Loucy (cell line): ENCODE data around the gene IL23A.

Experiments
- H2AFZ ChIP-seq: fragments of 200-600 bp; sonication (generic); 2 replicates; pipeline ENCODE4 v1.6.0; 2016; ENCODE audit warnings: antibody characterized with exemption, mild to moderate bottlenecking, low read length, moderate library complexity
- H3F3A ChIP-seq: fragments of 200-600 bp; 2 replicates; pipeline ENCODE4 v1.6.0; 2016; ENCODE audit warnings: antibody characterized with exemption, low read depth, mild to moderate bottlenecking
- H3K27me3 ChIP-seq: fragments of 200-600 bp; sonication (generic); 2 replicates; pipeline ENCODE4 v1.6.1; 2014; ENCODE audit warnings: low read length, mild to moderate bottlenecking; ENCODE audit not compliant: insufficient read depth, poor library complexity, severe bottlenecking
- H3K36me3 ChIP-seq: fragments of 200-600 bp; sonication (generic); 2 replicates; pipeline ENCODE4 v1.6.1; 2016; ENCODE audit warnings: low read length; ENCODE audit not compliant: insufficient read depth
- H3K4me1 ChIP-seq: fragments of 200-600 bp; sonication (generic); 2 replicates; pipeline ENCODE4 v1.5.1; 2014; ENCODE audit warnings: low read length, mild to moderate bottlenecking; ENCODE audit not compliant: insufficient read depth, poor library complexity, severe bottlenecking
- H3K4me2 ChIP-seq: fragments of 200-600 bp; sonication (generic); 2 replicates; pipeline ENCODE4 v1.6.0; 2014; ENCODE audit warnings: antibody characterized with exemption, low read length, low read depth, mild to moderate bottlenecking; ENCODE audit not compliant: poor library complexity, severe bottlenecking
- H3K4me3 ChIP-seq: fragments of 200-600 bp; sonication (generic); 2 replicates; pipeline ENCODE4 v1.5.1; 2014; ENCODE audit warnings: low read length, mild to moderate bottlenecking, mixed read lengths; ENCODE audit not compliant: poor library complexity, severe bottlenecking
- H3K79me2 ChIP-seq: fragments of 200-600 bp; sonication (generic); 2 replicates; pipeline ENCODE4 v1.6.1; 2014; ENCODE audit warnings: low read length; ENCODE audit not compliant: insufficient read depth
- H3K9ac ChIP-seq: fragments of 200-600 bp; sonication (generic); 2 replicates; pipeline ENCODE4 v1.6.0; 2014; ENCODE audit warnings: mild to moderate bottlenecking, low read depth, low read length, moderate library complexity; ENCODE audit not compliant: poor library complexity, severe bottlenecking
- H3K9me2 ChIP-seq: fragments of 200-600 bp; sonication (generic); replicated peaks from 2 replicates; pipeline ENCODE4 v1.6.1; 2016; ENCODE audit warnings: low read depth, low read length, mixed read lengths
- H3K9me3 ChIP-seq: fragments of 200-600 bp; sonication (generic); 2 replicates; pipeline ENCODE4 v1.6.1; 2014; ENCODE audit warnings: mild to moderate bottlenecking, antibody characterized with exemption, low read length, low read depth; ENCODE audit not compliant: insufficient read depth
- H4K20me1 ChIP-seq: fragments of 200-600 bp; sonication (generic); 2 replicates; pipeline ENCODE4 v1.6.0; 2014; ENCODE audit warnings: antibody characterized with exemption, low read length, mild to moderate bottlenecking; ENCODE audit not compliant: insufficient read depth, poor library complexity, severe bottlenecking
- CTCF ChIP-seq: fragments of 200-600 bp; sonication (generic); conservative IDR thresholded peaks from 2 replicates; pipeline ENCODE4 v1.5.1; 2014; ENCODE audit warnings: mild to moderate bottlenecking, antibody characterized with exemption, low read length
- EZH2phosphoT487 ChIP-seq: fragments of 200-600 bp; IDR thresholded peaks from 2 replicates; pipeline ENCODE4 v1.6.1; 2018; ENCODE audit warnings: antibody characterized with exemption, mild to moderate bottlenecking, moderate library complexity, borderline replicate concordance

IL23A gene

GRCh38 chr12:56377989-56378316 lies 39.3 kb downstream of the IL23A start:
- Histone ChIP-seq H4K20me1 (no peaks in the 10 kb centered on the region), H2AFZ (0 out of 2 replicates have a peak overlapping the region, but pooled peaks have one; percentile 16), H3K4me2 (no peak overlapping the region), H3K9me2 (no peaks in the 10 kb centered on the region), H3K9me3 (peaks cover 3% of the 10 kb centered on the region; the same call in 1 of the 2 replicates), H3K4me3 (no peak overlapping the region), H3K27me3 (no peaks in the 10 kb centered on the region), H3K4me1 (no peaks in the 10 kb centered on the region), H3K79me2 (no peaks in the 10 kb centered on the region), H3K36me3 (no peaks in the 10 kb centered on the region), H3K9ac (no peak overlapping the region), H3F3A (no peaks in the 10 kb centered on the region)
- TF ChIP-seq EZH2phosphoT487, result no peak
- no peak for TF ChIP-seq CTCF

- no peaks in the 10 kb centered on the region for H3K9me2 ChIP-seq
- no peaks in the 10 kb centered on the region for H3K27me3 ChIP-seq
- H3K36me3 ChIP-seq, result no peaks in the 10 kb centered on the region
- no peaks in the 10 kb centered on the region for H3F3A ChIP-seq
- no peak overlapping the region for H3K4me3 ChIP-seq
- H3K4me1 ChIP-seq, result no peaks in the 10 kb centered on the region
- no peaks in the 10 kb centered on the region for H4K20me1 ChIP-seq
- H2AFZ ChIP-seq, result no peak overlapping the region
- no peak overlapping the region for H3K4me2 ChIP-seq
- no peaks in the 10 kb centered on the region for H3K9me3 ChIP-seq
- no peaks in the 10 kb centered on the region for H3K79me2 ChIP-seq
- TF ChIP-seq CTCF (no peak), EZH2phosphoT487 (no peak)
- H3K9ac ChIP-seq, result no peak overlapping the region
Observed at GRCh38 chr12:56382611-56383010, 43.9 kb downstream of the IL23A start.

GRCh38 chr12:56385873-56386272 lies 47.2 kb downstream of the IL23A start:
- Histone ChIP-seq H3F3A (no peaks in the 10 kb centered on the region), H3K9ac (no peak overlapping the region), H3K4me2 (no peak overlapping the region), H2AFZ (no peak overlapping the region), H3K9me2 (no peaks in the 10 kb centered on the region), H4K20me1 (no peaks in the 10 kb centered on the region), H3K4me1 (no peaks in the 10 kb centered on the region), H3K79me2 (no peaks in the 10 kb centered on the region), H3K4me3 (no peak overlapping the region), H3K9me3 (no peaks in the 10 kb centered on the region), H3K36me3 (no peaks in the 10 kb centered on the region), H3K27me3 (no peaks in the 10 kb centered on the region)
- TF ChIP-seq EZH2phosphoT487 (no peak), CTCF (no peak)
